IPS-NIHi11 (cell line): ENCODE data around the gene GRIP2.
"Not testable (repeated sequence)": the region's sequence is repeated elsewhere in the genome, so short reads cannot be mapped to it uniquely, and the experiment has no call there.

Experiments used
- DNase-seq: peaks from one replicate; pipeline ENCODE4 v3.0.0; 2012; ENCODE audit warnings: mixed read lengths, low spot score

Gene GRIP2

GRCh38 chr3:14520149-14520548 is 20.0 kb downstream of the GRIP2 start:
- DNase-seq, result no peak

- no peak for DNase-seq
Observed at GRCh38 chr3:14519406-14519805, 20.7 kb downstream of the GRIP2 start.

DNA sequence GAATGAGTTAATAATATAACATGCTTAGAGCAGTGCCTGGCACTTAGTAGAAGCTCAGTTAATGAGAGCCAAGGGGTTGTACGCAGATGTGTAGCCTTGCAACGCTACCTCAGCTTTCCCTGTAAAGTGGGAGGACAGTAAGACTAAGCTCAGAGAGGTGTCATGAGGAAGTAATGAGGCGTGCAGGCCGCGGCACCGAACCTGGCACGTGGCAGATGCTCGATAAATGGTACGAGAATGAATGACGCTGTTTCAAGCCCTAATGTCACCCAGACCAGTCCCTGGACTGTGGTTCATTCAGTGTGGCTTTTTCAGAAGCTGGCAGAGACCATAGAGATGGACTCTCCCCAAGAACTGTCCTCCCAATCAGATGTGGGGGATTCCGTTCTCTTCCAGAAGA is 21.2 kb downstream of the GRIP2 start:
- DNase-seq, result no peak

DNA sequence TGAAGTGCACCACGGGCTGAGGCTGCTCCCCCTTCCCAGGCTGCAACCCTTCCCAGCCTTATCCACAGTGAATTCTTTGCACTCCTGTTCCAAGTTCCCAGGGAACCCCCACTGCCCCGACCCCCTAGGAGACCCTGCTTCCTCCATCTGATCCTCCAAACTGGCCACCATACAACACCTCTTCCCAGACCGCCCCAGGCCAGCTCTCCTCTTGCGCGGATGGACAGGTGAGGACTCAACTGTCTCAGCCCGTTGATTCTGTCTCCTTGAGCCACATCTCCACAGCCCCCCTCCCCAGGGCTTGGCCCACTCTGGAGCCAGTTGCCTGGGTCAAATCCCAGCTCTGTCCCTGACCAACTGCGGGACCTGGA is 21.7 kb downstream of the GRIP2 start:
- DNase-seq, result no peak

DNA sequence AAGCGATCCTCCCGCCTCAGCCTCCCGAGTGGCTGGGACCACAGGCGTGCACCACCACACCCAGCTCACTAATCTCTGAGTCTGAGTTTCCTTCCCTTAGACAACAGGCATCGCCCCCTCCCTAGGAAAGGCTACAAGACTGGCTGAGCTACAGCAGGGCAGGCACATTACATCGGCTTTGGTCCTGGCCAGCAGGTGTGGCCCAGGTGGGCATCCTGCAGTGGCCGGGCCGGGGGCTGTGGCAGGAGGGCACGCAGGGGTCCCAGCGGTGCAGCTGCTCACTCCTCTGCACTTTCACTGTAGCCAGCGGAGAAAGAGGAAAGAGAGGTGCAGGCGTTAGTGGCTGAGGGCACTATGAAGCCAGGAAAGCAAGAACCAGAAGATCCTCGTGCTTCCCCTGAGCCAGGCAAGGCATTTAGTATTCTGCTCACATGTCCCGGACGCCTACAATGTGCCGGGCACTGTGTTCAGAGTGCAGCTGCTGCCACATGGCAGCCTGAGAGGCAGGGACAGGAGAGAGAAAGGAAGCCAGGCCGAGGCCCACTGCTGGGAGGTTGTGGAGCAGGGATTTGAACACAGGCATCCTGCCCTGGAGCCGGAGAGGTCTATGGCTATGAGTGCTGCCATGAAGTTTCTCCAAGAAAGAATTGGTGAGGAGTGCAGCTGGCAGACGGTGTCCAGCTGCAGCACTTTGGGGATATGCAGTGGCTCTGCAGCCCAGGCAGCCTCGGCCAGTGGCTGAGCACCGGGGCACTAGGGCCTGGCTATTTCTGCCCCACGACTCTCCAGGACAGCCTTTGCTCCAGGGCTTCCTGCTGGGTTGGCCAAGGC is 22.3 kb downstream of the GRIP2 start:
- no peak for DNase-seq

DNA sequence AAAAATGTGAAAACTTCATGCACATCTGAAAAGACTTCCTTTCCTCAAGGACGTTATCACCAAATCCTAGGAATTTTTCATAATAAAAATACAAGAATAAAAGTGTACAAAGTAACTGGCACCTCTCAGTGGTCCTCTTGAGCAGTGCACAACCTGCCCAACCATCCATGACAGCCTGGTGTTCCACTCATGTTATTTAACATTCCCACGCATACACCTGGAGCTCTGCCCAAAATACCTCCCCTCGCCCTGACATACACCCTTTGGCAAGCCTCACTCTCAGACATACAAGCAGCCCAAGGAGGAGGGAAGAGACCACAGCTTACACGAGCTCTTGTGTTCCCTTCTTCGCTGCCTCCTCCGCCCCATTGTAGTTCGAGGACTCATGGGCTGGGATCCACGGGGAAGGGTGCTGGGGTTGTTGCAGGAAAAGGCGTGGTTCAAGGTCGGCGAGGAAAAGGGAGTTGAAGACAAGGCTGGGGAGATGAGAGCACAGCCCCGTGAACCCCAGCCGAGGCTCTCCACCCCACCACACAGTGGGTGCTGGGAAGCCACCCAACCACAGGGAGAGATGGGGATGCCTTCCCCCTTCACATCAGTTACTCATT is 23.3 kb downstream of the GRIP2 start:
- no peak for DNase-seq

- not testable (repeated sequence) for DNase-seq
Observed at GRCh38 chr3:14515526-14515925, 24.6 kb downstream of the GRIP2 start.

DNA sequence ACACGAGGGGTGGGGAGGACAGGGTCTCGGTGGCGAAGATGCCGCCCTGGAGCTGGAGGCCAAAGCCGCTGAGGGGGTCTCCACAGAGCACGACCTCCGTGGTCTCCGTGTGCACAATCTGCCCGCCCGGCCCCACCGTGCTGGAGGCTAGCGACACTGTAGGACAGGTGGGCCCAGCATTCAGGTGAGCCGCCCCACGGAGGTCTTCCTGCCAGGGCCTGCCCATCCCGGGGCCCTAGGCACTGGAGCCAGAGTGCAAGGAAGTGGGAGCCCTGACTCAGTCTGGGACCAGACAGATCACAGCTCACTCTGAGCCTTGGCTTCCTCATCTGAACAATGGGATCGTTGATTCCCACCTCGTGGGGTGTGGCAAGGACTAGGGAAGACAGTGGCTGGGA is 25.8 kb downstream of the GRIP2 start:
- no peak for DNase-seq

DNA sequence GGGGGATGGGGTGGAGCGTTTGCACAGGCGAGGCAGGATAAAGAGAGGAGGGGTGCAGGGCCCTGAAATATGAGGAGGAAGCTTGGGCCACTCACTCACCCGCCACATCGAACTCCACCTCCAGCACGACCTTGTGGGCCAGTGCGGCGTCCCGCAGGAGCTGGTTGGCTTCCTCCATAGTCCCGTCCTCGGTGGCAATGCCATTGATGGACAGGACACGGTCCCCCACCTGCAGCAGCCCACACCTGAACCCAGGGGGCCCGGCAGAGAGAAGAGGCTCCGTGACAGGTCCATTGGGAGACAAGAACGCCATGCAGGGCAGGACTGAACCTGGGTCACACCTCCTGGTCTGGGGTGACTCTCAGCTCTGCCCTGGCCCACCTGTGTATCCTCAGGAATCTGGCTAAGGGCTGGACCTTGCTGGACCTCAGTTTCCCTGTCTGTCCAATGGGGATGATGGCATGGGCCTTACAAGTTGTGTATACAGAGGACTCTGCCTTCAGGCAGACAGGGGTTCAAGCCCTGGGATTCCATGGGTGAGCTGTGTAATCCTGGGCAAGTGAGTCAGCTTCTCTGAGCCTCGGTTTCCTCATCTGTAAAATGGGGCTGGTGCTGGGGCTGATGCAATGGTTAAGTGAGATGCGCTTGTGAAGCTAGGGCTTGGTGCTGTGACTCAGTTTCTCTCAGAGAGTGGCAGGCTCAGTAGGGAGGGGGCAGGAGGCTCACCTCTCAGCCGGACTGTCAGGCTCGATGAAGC is 26.4 kb downstream of the GRIP2 start:
- DNase-seq, result no peak

- no peak for DNase-seq
Observed at GRCh38 chr3:14512942-14513327, 27.2 kb downstream of the GRIP2 start.

DNA sequence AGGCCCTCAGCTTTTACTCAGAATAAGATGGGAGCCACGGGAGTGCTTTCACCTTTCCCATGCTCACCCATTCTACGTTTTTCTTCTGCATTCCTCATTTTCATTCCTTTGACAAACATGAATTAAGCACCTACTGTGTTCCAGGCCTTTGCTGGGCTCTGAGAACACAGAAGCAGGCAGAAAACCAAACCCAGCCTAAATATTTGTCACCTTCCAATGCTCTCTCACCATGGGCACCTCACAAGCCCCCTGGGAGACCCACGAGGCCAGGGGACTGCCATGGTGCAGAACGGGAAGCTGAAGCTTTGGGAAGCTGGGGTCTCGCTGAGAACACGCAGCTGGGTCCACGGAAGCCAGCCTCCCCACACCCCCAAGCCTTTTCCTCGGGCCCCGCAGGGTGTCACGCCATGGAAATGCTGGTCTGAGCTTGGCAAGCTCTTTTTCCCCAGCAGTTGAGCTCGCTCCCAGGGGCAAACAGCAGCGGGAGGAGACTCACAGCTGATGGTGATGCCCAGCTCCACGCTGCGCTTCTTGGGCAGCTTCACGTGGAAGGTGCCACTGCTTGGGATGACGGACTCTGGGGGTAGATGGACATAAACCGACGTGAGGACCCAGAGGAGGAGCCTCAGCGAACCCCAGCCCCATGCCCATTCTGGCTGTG is 27.7 kb downstream of the GRIP2 start:
- no peak for DNase-seq

DNA sequence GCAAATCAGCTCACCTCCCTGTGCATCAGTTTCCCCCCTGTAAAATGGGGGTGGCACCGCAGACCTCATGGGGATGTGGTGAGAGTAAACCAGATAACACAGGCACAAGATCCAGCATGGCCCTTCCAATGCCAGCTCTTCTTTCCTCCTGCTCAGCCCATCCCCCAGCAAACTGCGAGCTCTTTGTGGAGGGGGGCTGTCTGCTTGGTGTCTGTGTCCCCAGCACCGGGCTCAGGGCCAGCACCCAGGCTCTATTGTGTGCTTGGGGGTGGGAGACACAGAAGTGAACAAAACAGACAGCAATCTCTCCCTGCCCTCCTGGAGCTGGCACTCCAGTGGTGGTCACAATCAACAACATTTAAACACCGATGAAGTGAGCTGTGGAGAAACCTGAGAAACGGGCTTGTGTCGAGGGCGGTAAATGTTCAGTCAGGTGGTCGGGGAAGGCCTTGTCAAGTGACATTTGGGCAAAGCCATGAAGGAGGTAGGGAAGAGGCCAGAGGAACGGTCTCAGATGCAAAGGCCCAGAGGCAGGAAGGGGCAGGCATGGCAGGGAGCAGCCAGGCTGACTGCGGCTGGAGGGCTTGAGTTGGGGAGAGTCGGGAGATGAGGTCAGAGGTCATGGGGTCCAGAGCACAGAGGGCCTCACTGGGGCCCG is 28.4 kb downstream of the GRIP2 start:
- no peak for DNase-seq

GRCh38 chr3:14510838-14511622 is 29.1 kb downstream of the GRIP2 start:
- no peak for DNase-seq

DNA sequence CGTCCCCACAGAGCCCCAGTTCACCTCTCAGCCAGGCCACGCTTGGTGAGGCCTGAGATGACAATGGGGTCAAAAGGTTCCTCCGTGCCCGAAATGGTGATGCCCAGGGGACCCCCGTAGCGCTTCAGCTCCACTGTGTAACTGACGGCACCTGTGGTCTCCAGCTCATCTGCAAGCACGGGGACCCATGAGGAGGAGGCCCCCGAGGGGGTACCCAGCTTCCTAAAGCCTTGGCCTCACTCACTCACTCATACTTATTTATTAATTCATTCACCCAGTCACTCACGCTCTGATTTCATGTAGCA is 30.4 kb downstream of the GRIP2 start:
- DNase-seq, result no peak

DNA sequence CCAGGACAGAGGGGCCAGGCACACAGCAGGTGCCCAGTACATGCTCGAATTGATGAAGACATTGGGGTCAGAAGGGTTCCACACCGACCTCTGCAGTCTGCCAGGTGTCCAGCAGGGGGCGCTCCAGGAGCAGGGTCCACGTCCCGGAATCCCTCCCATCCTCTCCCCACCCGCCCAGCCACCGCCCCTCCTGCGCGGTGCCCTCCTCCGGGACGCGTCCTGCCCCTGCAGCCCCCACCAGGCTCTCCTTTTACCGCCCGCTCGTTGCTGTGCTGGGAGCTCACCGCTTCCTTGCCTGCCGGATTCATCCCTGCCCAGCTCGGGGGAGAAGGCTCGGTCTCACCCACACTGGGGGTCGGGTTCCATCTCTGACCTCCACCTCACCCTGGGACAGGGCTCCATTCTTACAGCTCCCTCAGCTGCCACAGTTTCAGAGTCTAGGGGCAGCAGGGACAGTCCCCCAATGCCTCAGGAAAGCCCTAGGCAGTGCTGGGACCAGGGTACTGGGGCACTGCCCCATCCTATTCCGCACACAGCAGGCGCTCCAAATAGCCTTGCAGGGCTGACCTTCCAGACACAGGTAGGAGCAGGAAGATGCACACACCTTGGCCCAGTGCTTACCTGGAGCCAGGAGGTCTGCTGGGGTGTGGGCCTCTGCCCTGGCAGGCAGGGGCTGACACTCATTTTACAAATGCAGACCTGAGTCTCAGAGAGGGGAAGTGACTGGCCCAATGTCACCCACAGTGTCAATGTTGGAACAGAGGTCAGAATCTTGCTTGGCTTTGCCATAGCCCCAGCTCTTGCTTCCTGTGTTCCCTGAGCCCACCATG is 31.0 kb downstream of the GRIP2 start:
- DNase-seq, result peak; percentile 94

GRCh38 chr3:14508505-14508819 is 31.7 kb downstream of the GRIP2 start:
- no peak for DNase-seq

DNA sequence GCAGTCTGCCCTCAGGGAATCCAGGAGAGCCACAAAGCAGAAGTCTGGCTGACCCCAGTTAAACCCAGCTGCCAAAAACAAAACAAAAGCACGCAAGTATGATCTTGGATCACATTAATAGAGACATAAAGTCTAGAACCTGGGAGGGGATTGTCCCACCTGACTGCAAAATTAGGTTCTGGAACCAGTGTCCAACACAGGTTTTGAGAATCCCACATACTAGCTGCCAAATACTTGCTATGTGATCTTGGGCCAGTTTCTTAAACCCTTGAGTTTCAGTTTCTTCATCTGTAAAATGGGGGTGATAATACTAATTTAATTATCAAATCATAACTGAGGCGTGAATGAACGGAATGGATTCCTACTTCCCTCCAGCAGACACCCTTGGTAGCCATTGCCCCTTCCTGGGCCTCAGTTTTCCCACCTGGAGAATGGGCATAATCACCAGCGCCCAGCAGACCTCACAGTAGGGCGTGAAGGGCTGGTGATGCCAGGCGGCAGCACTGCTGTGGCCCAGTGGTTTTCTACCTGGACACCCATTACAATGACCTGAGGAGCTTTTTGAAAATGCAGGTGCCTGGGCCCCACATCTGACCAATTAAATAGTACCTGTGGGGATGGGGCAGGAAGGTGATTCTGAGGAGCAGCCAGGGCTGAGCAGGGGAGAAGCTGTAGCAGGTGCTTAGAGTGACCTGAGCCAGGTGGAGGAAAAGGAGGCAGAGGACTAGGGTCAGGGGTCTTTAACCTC is 32.2 kb downstream of the GRIP2 start:
- DNase-seq, result no peak

DNA sequence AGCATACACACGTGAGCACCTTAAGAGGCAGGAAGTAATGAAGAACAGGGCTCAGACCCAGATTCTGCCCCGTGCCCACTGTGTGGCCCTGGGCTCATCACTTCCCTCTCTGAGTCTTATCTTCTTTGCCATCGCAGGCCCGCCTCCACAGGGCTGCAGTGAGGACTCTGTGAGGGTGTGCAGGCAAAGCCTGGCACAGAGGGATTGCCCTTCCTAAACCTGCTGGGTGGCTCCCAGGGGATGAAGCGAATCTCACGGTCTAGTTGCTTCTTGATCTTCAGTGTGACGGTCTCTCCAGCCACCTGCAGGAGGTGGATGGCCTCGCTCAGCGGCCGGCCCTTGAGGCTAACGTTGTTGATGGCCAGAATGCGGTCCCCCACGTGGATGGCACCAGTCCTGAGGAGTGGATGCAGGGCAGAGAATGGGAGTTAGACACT is 32.8 kb downstream of the GRIP2 start:
- no peak for DNase-seq

DNA sequence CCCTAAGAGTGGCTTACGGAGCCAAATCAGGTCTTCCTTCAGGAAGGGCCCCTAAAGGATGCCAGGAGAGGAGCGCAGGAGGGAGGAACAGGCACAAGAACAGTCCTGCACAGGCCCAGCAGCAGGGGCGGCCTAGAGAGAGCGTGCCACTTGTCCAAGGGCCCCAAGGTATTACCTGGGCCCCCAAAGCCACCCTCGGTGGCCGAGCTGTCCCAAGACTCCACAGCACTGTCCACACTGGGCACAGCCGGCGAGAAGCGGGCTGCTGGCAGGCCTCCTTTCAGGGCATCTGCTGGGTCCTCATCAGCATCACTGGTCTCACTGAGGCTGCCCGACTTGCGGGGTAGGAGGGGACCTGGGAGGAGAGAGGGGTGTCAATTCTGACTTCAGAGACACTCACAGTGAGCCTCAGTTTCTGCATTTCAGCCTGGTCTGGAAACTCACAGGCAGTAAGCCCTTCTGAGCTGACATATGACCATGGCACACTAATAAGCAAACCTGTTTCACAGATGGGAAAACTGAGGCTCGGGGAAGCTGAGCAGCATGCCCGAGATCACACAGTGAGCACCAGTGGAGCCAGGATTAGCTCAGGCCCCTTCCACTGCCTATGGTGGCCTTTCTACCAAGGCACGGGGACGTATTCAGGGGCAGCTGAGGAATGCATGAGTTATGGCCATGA is 33.4 kb downstream of the GRIP2 start:
- DNase-seq, result no peak
